HUES48 (cell line): Measurements from ENCODE around the gene ZNRF3.
A peak's percentile ranks its signal among the peaks of the same experiment; 100 is the strongest.

Source experiments
- H3K27ac ChIP-seq: one replicate; pipeline ENCODE4 v1.7.0; 2013; ENCODE audit warnings: low read depth, low read length, inconsistent platforms
- H3K27me3 ChIP-seq: 2 replicates; pipeline ENCODE4 v1.6.1; 2013; ENCODE audit warnings: mild to moderate bottlenecking, low read length; ENCODE audit not compliant: control insufficient read depth, insufficient read depth
- H3K36me3 ChIP-seq: 2 replicates; pipeline ENCODE4 v1.6.1; 2013; ENCODE audit warnings: low read length; ENCODE audit not compliant: control insufficient read depth, insufficient read depth
- H3K4me1 ChIP-seq: 2 replicates; pipeline ENCODE4 v1.6.1; 2013; ENCODE audit warnings: mild to moderate bottlenecking, low read length; ENCODE audit not compliant: control insufficient read depth, insufficient read depth
- H3K4me3 ChIP-seq: 2 replicates; pipeline ENCODE4 v1.5.1; 2013; ENCODE audit warnings: mild to moderate bottlenecking, low read depth, low read length
- H3K9ac ChIP-seq: 2 replicates; pipeline ENCODE4 v1.6.1; 2013; ENCODE audit warnings: mild to moderate bottlenecking, low read depth, low read length, moderate library complexity
- H3K9me3 ChIP-seq: 2 replicates; pipeline ENCODE4 v1.6.1; 2013; ENCODE audit warnings: low read length; ENCODE audit not compliant: control insufficient read depth, insufficient read depth

ZNRF3 gene

DNA sequence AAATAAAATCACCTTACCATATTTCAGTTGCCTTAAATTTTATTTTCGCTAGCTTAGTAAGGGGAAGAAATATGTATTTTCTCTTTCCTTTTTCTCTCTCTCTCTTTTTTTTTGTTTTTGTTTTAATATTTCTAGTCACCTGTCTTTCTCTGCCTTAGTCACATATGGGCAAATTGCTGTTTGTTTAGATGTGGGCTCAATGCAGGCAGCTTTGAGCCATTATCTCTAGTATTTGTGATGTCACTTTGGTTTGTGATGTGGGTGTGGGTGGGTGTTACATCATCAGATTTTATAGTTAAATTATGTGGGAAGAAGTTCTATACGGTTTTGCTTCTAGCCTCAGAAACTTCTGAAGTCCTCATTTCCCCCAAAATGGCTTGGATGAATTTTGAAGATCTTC, 178.4 kb downstream of the ZNRF3 start, which contains the start of gene C22orf31:
Gene C22orf31, minus strand, starts transcription at position 59 of the 400 bp plus-strand sequence. Its CDS starts 39 bp downstream, at position 20.
- H3K4me3 ChIP-seq, result no peak within 1 kb of the TSS

DNA sequence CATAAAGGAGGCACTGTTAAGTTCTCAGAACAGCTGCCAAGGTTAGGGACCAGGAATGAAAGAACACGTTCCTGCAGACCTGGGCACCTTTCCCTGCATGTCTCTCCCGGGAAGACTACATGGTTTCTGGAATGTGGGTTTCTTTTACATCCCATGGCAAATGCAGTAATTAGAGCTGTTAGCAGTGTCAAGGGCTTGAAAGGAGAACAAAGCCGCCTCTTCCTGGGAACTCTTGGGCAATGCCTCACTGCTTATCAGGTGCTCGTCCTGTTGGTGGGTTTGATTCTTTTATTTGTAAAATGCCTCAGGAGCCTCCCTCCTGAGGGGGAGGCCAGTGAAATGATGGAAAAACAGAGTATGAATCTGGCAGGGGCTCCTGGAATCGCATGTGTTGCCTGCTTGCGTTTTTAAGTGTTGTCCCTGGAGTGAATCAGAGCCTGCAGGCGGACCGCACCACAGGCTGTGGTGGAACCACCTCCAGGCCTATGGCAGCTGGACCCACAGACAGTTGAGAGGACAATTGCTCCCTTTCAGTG, 179.0 kb downstream of the ZNRF3 start:
- peak overlapping the region; percentile 24 for H3K27ac ChIP-seq
- H3K9ac ChIP-seq, result no peak overlapping the region
- H3K4me1 ChIP-seq, result no peaks in the 10 kb centered on the region
- no peak overlapping the region for H3K4me3 ChIP-seq
- no peaks in the 10 kb centered on the region for H3K9me3 ChIP-seq
- no peaks in the 10 kb centered on the region for H3K36me3 ChIP-seq
- H3K27me3 ChIP-seq, result no peaks in the 10 kb centered on the region

More for the DNA sequence above, 178.4 kb downstream of the ZNRF3 start, which contains the start of gene C22orf31:
- H3K27ac ChIP-seq, result peak within 1 kb of the TSS; percentile 24
- H3K36me3 ChIP-seq, result no peaks in the 10 kb centered on the region
- no peak within 1 kb of the TSS for H3K9ac ChIP-seq
- H3K9me3 ChIP-seq, result no peaks in the 10 kb centered on the region
- no peaks in the 10 kb centered on the region for H3K27me3 ChIP-seq
- peaks cover 1% of the 10 kb centered on the region; the same call in 1 of the 2 replicates for H3K4me1 ChIP-seq

DNA sequence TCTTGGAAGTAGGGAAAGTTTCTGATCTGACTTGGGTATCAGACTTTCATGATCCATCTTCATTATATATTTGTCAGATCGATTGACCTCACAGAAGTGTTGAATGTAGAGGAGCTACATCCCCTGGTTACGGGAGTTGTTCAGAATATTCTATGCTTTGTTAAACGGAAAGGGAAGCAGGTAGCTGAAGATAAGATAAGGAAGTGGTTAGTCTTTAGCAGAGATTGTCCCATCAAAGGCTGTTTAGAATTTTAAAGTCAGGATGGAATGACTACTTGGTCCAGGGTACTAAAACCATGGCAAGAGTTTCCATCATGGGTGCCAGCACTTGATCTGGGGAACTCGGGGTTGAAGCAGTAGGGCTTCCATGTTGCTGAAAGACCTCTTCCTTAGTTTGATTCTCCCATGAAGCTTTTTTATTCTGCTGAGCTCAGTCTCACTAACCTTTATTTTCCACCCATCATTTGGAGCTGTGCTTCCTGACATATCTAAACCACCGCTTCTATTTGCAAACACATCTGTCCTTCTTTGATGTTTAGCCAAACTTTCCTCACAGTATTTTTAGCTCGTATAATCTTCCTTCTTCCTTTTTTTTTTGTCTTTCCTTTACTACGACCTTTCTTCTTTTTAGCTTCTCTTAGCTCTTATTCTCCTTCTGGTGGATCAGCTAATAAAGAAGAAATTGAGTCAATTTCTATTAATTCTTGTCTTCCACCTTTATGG, 182.3 kb downstream of the ZNRF3 start:
- Histone ChIP-seq H3K36me3 (no peaks in the 10 kb centered on the region), H3K4me1 (no peaks in the 10 kb centered on the region), H3K9me3 (no peaks in the 10 kb centered on the region), H3K27ac (no peak overlapping the region), H3K4me3 (no peak overlapping the region), H3K27me3 (peaks cover 16% of the 10 kb centered on the region), H3K9ac (no peak overlapping the region)

DNA sequence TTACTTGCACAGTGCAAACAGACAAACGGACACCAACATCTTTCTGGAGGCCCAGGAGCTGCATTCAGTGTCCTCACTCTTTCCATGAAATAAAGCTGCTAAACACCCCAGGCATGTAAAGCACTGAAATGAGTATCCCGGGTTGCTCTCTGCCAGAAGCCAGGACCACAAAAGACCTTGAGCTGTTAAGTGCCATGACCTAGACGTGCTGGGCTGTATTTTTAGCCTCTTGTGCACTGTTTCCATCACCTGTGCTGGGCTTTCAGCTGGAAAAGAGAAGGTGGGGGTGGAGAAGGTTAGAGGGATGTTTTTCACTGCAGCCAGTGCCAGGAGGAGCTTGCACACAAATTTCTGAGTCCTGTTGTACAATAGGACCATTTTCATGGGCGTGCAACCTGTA, 186.1 kb downstream of the ZNRF3 start:
- Histone ChIP-seq H3K36me3 (no peaks in the 10 kb centered on the region), H3K27ac (no peak overlapping the region), H3K4me1 (peaks cover 7% of the 10 kb centered on the region; the same call in 1 of the 2 replicates), H3K9ac (no peak overlapping the region), H3K4me3 (no peak overlapping the region), H3K27me3 (peaks cover 49% of the 10 kb centered on the region), H3K9me3 (no peaks in the 10 kb centered on the region)

DNA sequence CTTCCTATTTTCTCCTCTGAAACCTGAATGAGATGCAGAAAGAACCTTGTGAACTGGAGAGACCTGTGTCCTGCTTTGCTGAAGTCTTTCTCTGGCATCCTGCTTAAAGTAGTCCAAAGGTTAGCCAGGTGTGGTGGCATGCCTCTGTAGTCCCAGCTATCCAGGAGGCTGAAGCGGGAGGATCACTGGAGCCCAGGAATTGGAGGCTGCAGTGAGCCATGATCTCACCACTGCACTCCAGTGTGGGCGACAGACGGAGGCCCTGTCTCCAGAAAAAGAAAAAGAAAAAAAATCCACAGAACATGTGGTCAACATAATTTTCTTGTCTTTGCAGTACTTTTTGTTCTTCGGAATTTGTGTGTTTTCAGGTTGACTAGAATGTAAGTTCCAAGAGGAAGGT, 187.1 kb downstream of the ZNRF3 start:
- H3K36me3 ChIP-seq, result no peaks in the 10 kb centered on the region
- peaks cover 7% of the 10 kb centered on the region; the same call in 1 of the 2 replicates for H3K4me1 ChIP-seq
- H3K4me3 ChIP-seq, result no peak overlapping the region
- no peak overlapping the region for H3K9ac ChIP-seq
- H3K9me3 ChIP-seq, result no peaks in the 10 kb centered on the region
- no peak overlapping the region for H3K27ac ChIP-seq
- peaks cover 60% of the 10 kb centered on the region for H3K27me3 ChIP-seq

DNA sequence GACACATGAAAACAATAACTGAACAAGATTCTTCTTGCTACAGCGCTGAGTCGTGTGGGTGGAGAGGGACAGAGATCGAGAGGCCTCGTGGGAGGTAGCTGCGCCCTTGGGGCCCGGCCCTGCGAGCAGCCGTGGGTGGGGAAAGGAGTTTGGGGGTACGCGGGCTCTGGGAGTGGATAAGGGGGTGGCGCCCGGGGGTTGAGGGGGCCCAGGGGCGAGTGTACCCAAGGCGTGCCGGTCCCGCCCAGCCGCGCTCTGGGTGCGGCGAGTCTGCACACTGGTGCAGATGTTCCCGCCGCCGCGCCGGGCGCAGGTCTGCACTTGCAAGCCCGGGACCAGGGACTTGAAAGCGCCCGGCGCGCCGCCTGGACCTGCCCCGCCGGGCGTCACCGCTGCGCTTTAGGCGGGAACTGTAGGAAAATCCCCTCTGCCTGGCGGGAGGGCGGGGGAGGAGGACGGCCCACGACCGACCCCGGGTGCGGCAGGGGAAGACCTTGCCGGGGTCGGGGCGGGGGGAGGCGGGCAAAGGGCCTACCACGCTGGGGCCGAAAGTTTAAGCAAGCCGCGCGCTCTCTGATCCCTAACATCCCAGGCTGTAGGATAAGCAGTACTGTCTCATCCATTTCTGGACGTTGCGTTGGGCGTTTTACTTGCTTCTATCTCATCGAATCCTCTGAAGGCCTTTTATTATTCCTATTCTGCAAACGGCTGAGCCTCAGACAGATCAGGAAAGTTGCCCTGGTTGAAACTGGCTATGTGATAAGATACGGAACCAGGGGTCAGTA, 188.1 kb downstream of the ZNRF3 start:
- H3K4me3 ChIP-seq, result peak overlapping the region; percentile 47
- H3K36me3 ChIP-seq, result no peaks in the 10 kb centered on the region
- H3K9ac ChIP-seq, result no peak overlapping the region
- H3K27ac ChIP-seq, result no peak overlapping the region
- no peaks in the 10 kb centered on the region for H3K9me3 ChIP-seq
- H3K4me1 ChIP-seq, result peaks cover 7% of the 10 kb centered on the region; the same call in 1 of the 2 replicates
- peaks cover 64% of the 10 kb centered on the region for H3K27me3 ChIP-seq

DNA sequence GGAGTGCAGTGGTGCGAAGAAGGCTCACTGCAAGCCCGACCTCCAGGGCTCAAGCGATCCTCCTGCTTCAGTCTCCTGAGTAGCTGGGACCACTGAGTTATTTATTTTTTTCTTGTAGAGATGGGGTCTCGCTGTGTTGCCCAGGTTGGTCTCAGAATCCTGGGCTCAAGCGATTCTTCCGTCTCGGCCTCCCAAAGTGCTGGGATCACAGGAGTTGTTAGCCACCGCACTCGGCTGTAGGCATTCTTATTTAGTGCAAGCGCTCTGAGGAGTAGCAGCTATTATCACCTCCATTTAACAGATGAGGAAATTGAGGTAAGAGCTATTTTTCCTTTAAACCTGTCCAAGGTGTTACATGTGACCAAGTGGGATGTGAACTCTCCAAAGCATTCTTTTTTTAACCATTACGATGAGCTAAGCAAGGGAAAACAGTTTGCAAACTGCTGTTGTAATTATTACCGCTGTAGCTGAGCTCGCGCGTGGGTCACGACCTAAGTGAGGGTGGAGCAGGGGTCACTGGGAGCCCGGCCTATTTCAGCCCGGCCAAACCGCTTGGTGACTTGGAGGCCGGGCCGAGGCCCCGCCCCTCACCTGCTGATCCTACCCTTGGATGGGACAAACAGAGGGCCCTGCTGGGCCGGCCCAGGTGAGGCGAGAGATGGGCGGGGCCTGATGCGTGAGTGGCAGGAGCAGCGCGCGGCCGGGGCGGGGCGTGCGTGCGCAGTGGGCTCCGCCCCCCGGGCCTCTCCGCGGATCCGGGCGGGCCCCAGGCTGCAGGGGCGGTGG, 189.0 kb downstream of the ZNRF3 start:
- Histone ChIP-seq H3K36me3 (no peaks in the 10 kb centered on the region), H3K9ac (no peak overlapping the region), H3K27ac (no peak overlapping the region), H3K9me3 (no peaks in the 10 kb centered on the region), H3K4me3 (peak overlapping the region; percentile 29), H3K27me3 (peaks cover 64% of the 10 kb centered on the region), H3K4me1 (peaks cover 7% of the 10 kb centered on the region; the same call in 1 of the 2 replicates)

DNA sequence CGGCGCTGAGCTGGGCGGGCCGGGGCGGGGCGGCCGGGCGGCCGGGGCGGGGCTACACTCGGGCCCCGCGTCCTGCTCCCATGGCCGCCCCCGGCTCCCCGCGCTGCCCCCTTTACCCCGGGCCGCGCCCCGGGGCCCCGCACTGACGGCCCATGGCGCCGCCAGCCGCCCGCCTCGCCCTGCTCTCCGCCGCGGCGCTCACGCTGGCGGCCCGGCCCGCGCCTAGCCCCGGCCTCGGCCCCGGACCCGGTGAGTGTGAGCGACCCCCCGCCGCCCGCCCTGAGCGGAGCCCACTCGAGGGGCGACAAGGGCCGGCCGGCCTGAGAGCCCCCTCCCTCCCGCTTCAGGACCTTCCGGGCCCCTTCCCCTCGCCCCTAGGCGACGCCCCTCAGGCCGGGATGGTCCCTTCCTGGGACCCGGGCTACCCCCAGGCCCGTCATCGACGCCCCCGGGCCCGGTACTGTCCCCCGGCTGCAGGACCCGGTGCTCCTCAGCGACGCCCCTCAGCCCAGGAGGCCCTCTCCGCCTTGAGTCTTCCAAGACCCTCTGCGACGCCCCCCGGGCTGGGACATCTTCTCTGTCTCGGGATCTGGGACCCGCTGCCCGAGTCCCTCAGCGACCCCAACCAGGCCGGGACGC, 189.7 kb downstream of the ZNRF3 start, which contains the start of gene KREMEN1:
Gene KREMEN1, plus strand, starts transcription at position 57 of the 639 bp plus-strand sequence. Its CDS starts 96 bp downstream, at position 153.
- Histone ChIP-seq H3K27me3 (peaks cover 64% of the 10 kb centered on the region), H3K9me3 (no peaks in the 10 kb centered on the region), H3K9ac (no peak within 1 kb of the TSS)

DNA sequence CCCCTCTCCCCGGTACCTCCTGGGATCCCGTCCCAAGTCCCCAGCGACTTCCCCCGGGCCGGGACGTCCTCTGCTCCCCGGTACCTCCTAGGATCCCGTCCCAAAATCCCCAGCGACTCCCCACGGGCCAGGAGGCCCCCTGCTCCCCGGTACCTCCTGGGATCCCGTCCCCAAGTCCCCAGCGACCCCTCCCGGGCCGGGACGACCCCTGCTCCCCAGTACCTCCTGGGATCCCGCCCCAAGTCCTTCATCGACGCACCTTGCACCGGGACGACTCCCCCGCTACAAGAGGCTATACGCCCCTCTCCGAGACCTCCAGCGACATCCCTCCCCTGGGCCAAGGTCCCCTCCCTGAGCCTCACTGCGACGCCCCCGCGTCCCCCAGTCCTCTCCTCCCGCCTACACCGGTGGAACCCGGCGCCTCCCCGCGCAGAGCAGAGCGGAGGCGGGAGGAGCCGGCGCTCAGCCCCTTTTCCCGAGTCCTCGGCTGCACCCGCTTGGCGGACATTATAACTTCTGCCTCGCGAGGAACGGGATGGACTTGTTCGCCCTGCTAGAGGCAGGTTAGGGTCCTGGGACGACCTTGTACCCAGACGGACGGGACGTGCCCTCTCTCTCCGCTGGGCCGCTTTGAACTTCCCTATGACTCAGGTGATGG, 190.4 kb downstream of the ZNRF3 start:
- Histone ChIP-seq H3K4me3 (peak overlapping the region; percentile 69), H3K9me3 (no peaks in the 10 kb centered on the region), H3K27me3 (peaks cover 64% of the 10 kb centered on the region), H3K27ac (no peak overlapping the region), H3K36me3 (no peaks in the 10 kb centered on the region), H3K4me1 (peaks cover 7% of the 10 kb centered on the region; the same call in 1 of the 2 replicates), H3K9ac (no peak overlapping the region)

More for the DNA sequence above, 189.7 kb downstream of the ZNRF3 start, which contains the start of gene KREMEN1:
- no peak within 1 kb of the TSS for H3K27ac ChIP-seq
- no peaks in the 10 kb centered on the region for H3K36me3 ChIP-seq
- peaks cover 7% of the 10 kb centered on the region; the same call in 1 of the 2 replicates for H3K4me1 ChIP-seq
- H3K4me3 ChIP-seq, result peak within 1 kb of the TSS; percentile 69
